Upper lobe of left lung (tissue), 4 donors: Measurements from ENCODE around the gene OR52N1.

Experiments
- POLR2A ChIP-seq, 4 donors: fragments of 450-650 bp; IDR thresholded peaks; one replicate each; pipeline ENCODE4 v1.5.1; 2016 to 2017; ENCODE audit warnings: antibody characterized with exemption in 4 of 4, mild to moderate bottlenecking in 2 of 4
- TF ChIP-seq, protein P1 (sequence below), 6 experiments: fragments of 450-650 bp in 4 of 6; fragments of 200-600 bp in 2 of 6; sonication (generic) in 2 of 6; IDR thresholded peaks; one replicate each; pipeline ENCODE4 v1.5.1; 2016 to 2019; ENCODE audit warnings: antibody characterized with exemption in 6 of 6

DNA sequence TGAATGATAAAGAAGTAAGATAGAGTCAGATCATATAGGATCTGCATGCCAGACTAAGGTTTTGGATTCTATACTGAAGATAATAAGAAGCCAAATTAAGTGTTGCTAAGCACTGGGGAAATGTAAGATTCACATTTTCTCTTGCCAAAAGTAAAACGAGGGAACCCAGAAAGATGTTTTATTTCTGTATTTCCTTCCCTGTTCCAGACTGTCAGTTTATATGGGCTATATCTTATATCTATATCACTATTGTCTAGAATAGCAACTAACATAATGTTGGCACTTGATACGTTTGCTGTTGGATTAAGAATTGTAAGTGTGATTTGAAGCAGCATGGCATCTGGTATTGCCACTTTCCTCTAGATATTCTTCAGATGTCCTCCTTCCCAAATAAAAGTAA lies 42.4 kb upstream of the OR52N1 start:
- TF ChIP-seq, protein P1, sequence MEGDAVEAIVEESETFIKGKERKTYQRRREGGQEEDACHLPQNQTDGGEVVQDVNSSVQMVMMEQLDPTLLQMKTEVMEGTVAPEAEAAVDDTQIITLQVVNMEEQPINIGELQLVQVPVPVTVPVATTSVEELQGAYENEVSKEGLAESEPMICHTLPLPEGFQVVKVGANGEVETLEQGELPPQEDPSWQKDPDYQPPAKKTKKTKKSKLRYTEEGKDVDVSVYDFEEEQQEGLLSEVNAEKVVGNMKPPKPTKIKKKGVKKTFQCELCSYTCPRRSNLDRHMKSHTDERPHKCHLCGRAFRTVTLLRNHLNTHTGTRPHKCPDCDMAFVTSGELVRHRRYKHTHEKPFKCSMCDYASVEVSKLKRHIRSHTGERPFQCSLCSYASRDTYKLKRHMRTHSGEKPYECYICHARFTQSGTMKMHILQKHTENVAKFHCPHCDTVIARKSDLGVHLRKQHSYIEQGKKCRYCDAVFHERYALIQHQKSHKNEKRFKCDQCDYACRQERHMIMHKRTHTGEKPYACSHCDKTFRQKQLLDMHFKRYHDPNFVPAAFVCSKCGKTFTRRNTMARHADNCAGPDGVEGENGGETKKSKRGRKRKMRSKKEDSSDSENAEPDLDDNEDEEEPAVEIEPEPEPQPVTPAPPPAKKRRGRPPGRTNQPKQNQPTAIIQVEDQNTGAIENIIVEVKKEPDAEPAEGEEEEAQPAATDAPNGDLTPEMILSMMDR (IDR thresholded peaks at IDR 0.05): no peak
- TF ChIP-seq POLR2A (IDR thresholded peaks at IDR 0.05): no peak
